Measurements from ENCODE around the gene MCF2L.

GRCh38 chr13:113060557-113061270 lies 91.7 kb downstream of the MCF2L start:
- TF ChIP-seq EZH2phosphoT487 (conservative IDR thresholded peaks at IDR 0.05; ENCODE audit: low read length) (no peak), CTCF (IDR thresholded peaks at IDR 0.05; ENCODE audit: insufficient read depth, low read length, poor library complexity, severe bottlenecking) (no peak)
